Fibroblast of lung (primary cell): Measurements from ENCODE around the gene CHCHD5.

ENCODE experiments used
- CTCF ChIP-seq, 2 donors: IDR thresholded peaks in 1 of 2; conservative IDR thresholded peaks in 1 of 2; 1 replicate in 1 of 2; 2 replicates in 1 of 2; pipeline ENCODE4 v1.5.1; 2011 to 2012; ENCODE audit warnings: low read length in 2 of 2, control low read depth in 1 of 2, inconsistent platforms in 1 of 2, low read depth in 1 of 2, mild to moderate bottlenecking in 1 of 2
- EZH2 ChIP-seq: IDR thresholded peaks from 2 replicates; pipeline ENCODE4 v1.5.1; 2012; ENCODE audit warnings: low read length, control low read depth, mild to moderate bottlenecking; ENCODE audit errors: missing control alignments

DNA sequence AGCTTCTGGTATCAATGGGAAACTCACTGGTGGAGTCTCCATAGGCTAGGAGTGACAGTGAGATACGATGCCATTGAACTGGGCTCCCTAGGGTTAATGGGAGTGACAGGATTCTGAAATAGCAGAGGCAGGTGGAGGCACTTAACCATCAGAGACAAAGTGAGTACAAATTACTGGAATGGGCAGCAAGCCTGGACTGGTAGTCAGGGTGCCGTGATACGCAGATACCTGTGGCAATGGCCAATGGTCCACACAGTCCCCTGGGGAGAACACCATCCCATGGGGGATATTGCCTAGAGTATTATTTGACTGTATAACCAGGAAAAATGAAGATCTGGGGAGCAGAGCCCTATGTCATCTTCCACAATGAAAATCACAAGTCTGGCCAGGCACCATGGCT lies 17.3 kb downstream of the CHCHD5 start:
- no peak for TF ChIP-seq CTCF (conservative IDR thresholded peaks at IDR 0.05 in 1 of 2, IDR thresholded peaks at IDR 0.05 in 1 of 2; ENCODE audit: low read depth in 1 of 2, low read length in 2 of 2)
- TF ChIP-seq EZH2, result no peak
